ENCODE measurements around the gene CTNS.

Gene CTNS

GRCh38 chr17:3681565-3681964 is 45.0 kb downstream of the CTNS start:
- no peak for TF ChIP-seq CTCF (IDR thresholded peaks at IDR 0.05; ENCODE audit: low read depth, low read length, missing control alignments)

GRCh38 chr17:3682033-3682432 is 45.5 kb downstream of the CTNS start:
- H3K4me3 ChIP-seq (ENCODE audit: low read depth, low read length) = no peak overlapping the region
- no peak for TF ChIP-seq CTCF (IDR thresholded peaks at IDR 0.05; ENCODE audit: low read depth, low read length, missing control alignments)
- DNase-seq (ENCODE audit: low read depth) = no peak

More at GRCh38 chr17:3681565-3681964, 45.0 kb downstream of the CTNS start:
- no peak for DNase-seq (ENCODE audit: low read depth)
- no peak overlapping the region for H3K4me3 ChIP-seq (ENCODE audit: low read depth, low read length)

DNA sequence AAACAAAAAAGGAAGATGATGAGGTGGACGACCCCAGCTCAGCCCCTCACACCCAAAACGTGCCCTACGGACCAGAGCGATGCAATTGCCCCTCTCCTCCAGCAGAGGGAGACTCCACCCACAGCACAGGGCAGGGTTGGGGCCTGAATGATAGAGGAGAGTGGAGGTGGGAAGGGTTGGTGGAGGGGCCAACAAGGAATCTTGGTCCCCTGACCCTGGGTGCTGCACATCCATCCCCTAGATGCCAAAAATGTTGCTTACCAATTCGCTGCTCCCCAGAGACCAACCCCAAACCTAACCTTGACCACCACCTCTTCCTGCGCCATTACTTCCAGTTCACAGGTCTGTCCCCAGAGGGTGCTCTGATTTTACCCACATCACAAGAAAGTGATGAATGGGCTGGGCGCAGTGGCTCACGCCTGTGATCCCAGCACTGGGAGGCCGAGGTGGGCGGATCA is 46.5 kb downstream of the CTNS start:
- peak; percentile 46 for DNase-seq (ENCODE audit: low read depth)
- peak; percentile 99 for TF ChIP-seq CTCF (IDR thresholded peaks at IDR 0.05; ENCODE audit: low read depth, low read length, missing control alignments)
- no peak overlapping the region for H3K4me3 ChIP-seq (ENCODE audit: low read depth, low read length)

DNA sequence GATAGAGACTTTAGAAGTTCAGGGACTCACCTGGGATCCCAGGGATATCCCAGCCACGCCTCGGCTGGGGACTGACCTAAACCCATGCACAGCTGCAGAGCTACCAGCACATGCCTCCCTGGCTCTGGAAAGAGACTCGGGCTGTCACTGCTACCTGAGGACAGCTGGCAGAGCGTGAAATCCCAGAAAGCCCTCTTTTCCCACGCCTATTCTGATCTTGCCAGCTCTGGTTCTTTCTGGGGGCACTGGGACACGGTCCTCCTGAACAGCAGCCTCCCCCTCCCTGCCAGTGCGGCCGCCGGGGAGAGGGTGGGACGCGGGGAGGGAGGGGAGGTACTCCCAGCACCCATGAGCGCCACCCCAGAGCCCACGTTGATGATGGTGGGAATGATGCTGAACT is 48.6 kb downstream of the CTNS start:
- TF ChIP-seq CTCF (IDR thresholded peaks at IDR 0.05; ENCODE audit: low read depth, low read length, missing control alignments) = no peak
- DNase-seq (ENCODE audit: low read depth) = no peak

DNA sequence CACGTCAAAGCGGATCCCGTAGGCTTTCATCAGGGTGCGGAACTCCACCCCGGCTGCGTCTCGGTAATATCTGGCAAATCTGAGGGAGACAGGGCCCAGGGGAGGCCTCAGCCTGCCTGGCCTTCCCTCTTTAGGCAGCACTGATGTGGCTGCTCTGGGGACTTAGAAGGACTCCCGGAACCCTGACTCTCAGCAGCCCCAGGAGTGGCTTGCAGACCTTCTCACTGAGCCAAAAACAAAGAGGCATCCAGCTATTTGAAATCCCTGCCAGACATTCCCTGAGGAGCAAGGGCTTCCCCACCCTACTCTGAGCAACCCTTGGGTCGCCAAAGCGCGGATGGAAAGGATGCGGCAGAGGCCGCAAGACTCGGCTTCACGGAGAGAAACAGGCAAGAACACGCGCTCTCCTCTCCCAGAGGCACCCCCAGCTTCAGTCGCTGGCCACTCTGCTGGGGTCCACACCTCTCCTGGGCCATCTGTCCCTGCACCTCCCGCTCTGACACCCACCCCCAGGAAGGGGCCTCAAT is 51.5 kb downstream of the CTNS start:
- DNase-seq (ENCODE audit: low read depth) = no peak
- no peak overlapping the region for H3K4me3 ChIP-seq (ENCODE audit: low read depth, low read length)
- TF ChIP-seq CTCF (IDR thresholded peaks at IDR 0.05; ENCODE audit: low read depth, low read length, missing control alignments) = no peak

More for the DNA sequence above, 48.6 kb downstream of the CTNS start:
- no peak overlapping the region for H3K4me3 ChIP-seq (ENCODE audit: low read depth, low read length)

GRCh38 chr17:3688852-3689261 is 52.3 kb downstream of the CTNS start:
- no peak for DNase-seq (ENCODE audit: low read depth)
- no peak overlapping the region for H3K4me3 ChIP-seq (ENCODE audit: low read depth, low read length)
- TF ChIP-seq CTCF (IDR thresholded peaks at IDR 0.05; ENCODE audit: low read depth, low read length, missing control alignments) = no peak

Data from GM12864 (cell line).